Left lung (tissue), 10 donors: ENCODE results near the gene ATXN7. TPM values are rescaled to one million over a fixed set of nuclear protein-coding genes. Genes with fewer than 3 reads are reported as not detected.
A peak's percentile ranks its signal among the peaks of the same experiment; 100 is the strongest.

Experiments
- ATAC-seq: fragments of 200-7000 bp; cut with Tn5 transposase; one replicate; pipeline ENCODE4 v1.9.1; 2020; ENCODE audit warnings: moderate library complexity
- DNase-seq, 4 donors: peaks; one replicate each; pipeline ENCODE4 v3.0.0-alpha.2; 2013 to 2020
- H3K27ac ChIP-seq, 2 donors: fragments of 200-600 bp; sonication (generic) in 1 of 2; one replicate each; pipeline versions ENCODE4 v1.5.0 to v1.8.0; 2020 to 2021
- H3K27me3 ChIP-seq, 2 donors: fragments of 200-600 bp; sonication (generic) in 1 of 2; one replicate each; pipeline versions ENCODE4 v1.5.0 to v1.8.0; 2020 to 2021
- H3K36me3 ChIP-seq, 2 donors: fragments of 200-600 bp; sonication (generic) in 1 of 2; one replicate each; pipeline versions ENCODE4 v1.5.0 to v1.8.0; 2020 to 2021
- H3K4me1 ChIP-seq, 2 donors: fragments of 200-600 bp; one replicate each; pipeline ENCODE4 v1.8.0; 2021
- H3K4me3 ChIP-seq, 2 donors: fragments of 200-600 bp; sonication (generic) in 1 of 2; one replicate each; pipeline versions ENCODE4 v1.5.0 to v1.8.0; 2020 to 2021; ENCODE audit warnings: mild to moderate bottlenecking in 1 of 2
- H3K9me3 ChIP-seq, 2 donors: fragments of 200-600 bp; sonication (generic) in 1 of 2; one replicate each; pipeline versions ENCODE4 v1.5.0 to v1.8.0; 2020 to 2021
- CTCF ChIP-seq, 2 donors: fragments of 200-600 bp; sonication (generic) in 1 of 2; IDR thresholded peaks; one replicate each; pipeline versions ENCODE4 v1.5.0 to v1.8.0; 2021; ENCODE audit warnings: antibody characterized with exemption in 2 of 2
- intact Hi-C, 2 donors: fragments of 100-400 bp; cut with DNase I; formaldehyde crosslinking; loops; one replicate each; pipeline versions ENCODE4 v1.11.2 to v1.14.2; 2022
- polyA plus RNA-seq, 6 donors: library from polyadenylated mRNA; unstranded; fragments of 120-200 nt; gene quantifications; one replicate each; pipeline ENCODE4 v1.2.1, GENCODE V29; 2013; ENCODE audit not compliant: insufficient read length in 6 of 6
- total RNA-seq, 2 donors: library from RNA; stranded (reverse); fragmentation: NEBNext Ultra II Directional; extraction: Animal tissue kit (Norgen Biotek cat#: 25700); gene quantifications; one replicate each; pipeline ENCODE4 v1.2.1, GENCODE V29; 2021
- donor health status: DM: no; HTN: yes; CAD: no.
- donor health status: DM: no; HTN: no; CAD: no.

Gene ATXN7
- total and polyA plus RNA-seq, 8 donors: 23.4 to 32.5 (median 26.0) TPM

- no peak for DNase-seq
- H3K27ac ChIP-seq: peak overlapping the region in 1 of 2 donors; percentile 82
These were observed 70.6 kb downstream of the ATXN7 start for GRCh38 chr3:63934041-63934866.

GRCh38 chr3:63936925-63937324 lies 73.3 kb downstream of the ATXN7 start:
- Histone ChIP-seq H3K36me3 (no peaks in the 10 kb centered on the region), H3K9me3 (no peaks in the 10 kb centered on the region), H3K27ac (peak overlapping the region in 1 of 2 donors; percentile 1), H3K4me3 (no peak overlapping the region), H3K4me1 (peaks cover 11 to 81% of the 10 kb centered on the region in 2 donors), H3K27me3 (no peaks in the 10 kb centered on the region)
- no peak for ATAC-seq
- DNase-seq: no peak
- intact Hi-C loops: no loop called here
- no peak for TF ChIP-seq CTCF (IDR thresholded peaks at IDR 0.05)

More at GRCh38 chr3:63934041-63934866, 70.6 kb downstream of the ATXN7 start:
- Histone ChIP-seq H3K27me3 (no peaks in the 10 kb centered on the region), H3K4me3 (no peak overlapping the region), H3K36me3 (no peaks in the 10 kb centered on the region), H3K9me3 (no peaks in the 10 kb centered on the region), H3K4me1 (peaks cover 11 to 92% of the 10 kb centered on the region in 2 donors)
- ATAC-seq: no peak
- TF ChIP-seq CTCF (IDR thresholded peaks at IDR 0.05): no peak
- intact Hi-C loops: no loop called here

GRCh38 chr3:63937661-63938651 lies 74.3 kb downstream of the ATXN7 start:
- ATAC-seq (peak; percentile 84), DNase-seq (peak in 2 of 4 donors; percentile 56 to 61)
- Histone ChIP-seq H3K27ac (peak overlapping the region; percentile 1 to 58), H3K36me3 (no peaks in the 10 kb centered on the region), H3K27me3 (no peaks in the 10 kb centered on the region), H3K4me3 (no peak overlapping the region), H3K9me3 (no peaks in the 10 kb centered on the region), H3K4me1 (peaks cover 11 to 71% of the 10 kb centered on the region in 2 donors)
- intact Hi-C loops: no loop called here
- TF ChIP-seq CTCF (IDR thresholded peaks at IDR 0.05): no peak

GRCh38 chr3:63940389-63940757 lies 76.7 kb downstream of the ATXN7 start:
- Histone ChIP-seq H3K4me3 (no peak overlapping the region), H3K27ac (no peak overlapping the region), H3K27me3 (no peaks in the 10 kb centered on the region), H3K36me3 (no peaks in the 10 kb centered on the region), H3K9me3 (no peaks in the 10 kb centered on the region), H3K4me1 (peaks cover 11 to 54% of the 10 kb centered on the region in 2 donors)
- no peak for ATAC-seq
- no peak for DNase-seq
- intact Hi-C loops: no loop called here
- TF ChIP-seq CTCF (IDR thresholded peaks at IDR 0.05): no peak

GRCh38 chr3:63942528-63942927 lies 78.9 kb downstream of the ATXN7 start:
- Histone ChIP-seq H3K4me3 (no peak overlapping the region), H3K4me1 (peaks cover 1 to 36% of the 10 kb centered on the region in 2 donors), H3K27me3 (no peaks in the 10 kb centered on the region), H3K36me3 (no peaks in the 10 kb centered on the region), H3K27ac (no peak overlapping the region), H3K9me3 (no peaks in the 10 kb centered on the region)
- no peak for ATAC-seq
- no peak for TF ChIP-seq CTCF (IDR thresholded peaks at IDR 0.05)
- DNase-seq: no peak
- intact Hi-C loops: no loop called here
